Measurements from ENCODE around the gene TFEC.

GRCh38 chr7:116024826-116025809 is 5.4 kb downstream of the TFEC start:
- no peak for TF ChIP-seq CTCF (IDR thresholded peaks at IDR 0.05)
- TF ChIP-seq POLR2A (IDR thresholded peaks at IDR 0.05), result no peak
